ENCODE measurements around the gene ZEB2. TPM values are rescaled to one million over a fixed set of nuclear protein-coding genes. Genes with fewer than 3 reads are reported as not detected.

The ZEB2 gene
- total and polyA plus RNA-seq, 2 of the 8 experiments (the other 6 are each of a cell fraction or from before 2014, with no cell fraction given): 0.38 TPM; not detected in 1

DNA sequence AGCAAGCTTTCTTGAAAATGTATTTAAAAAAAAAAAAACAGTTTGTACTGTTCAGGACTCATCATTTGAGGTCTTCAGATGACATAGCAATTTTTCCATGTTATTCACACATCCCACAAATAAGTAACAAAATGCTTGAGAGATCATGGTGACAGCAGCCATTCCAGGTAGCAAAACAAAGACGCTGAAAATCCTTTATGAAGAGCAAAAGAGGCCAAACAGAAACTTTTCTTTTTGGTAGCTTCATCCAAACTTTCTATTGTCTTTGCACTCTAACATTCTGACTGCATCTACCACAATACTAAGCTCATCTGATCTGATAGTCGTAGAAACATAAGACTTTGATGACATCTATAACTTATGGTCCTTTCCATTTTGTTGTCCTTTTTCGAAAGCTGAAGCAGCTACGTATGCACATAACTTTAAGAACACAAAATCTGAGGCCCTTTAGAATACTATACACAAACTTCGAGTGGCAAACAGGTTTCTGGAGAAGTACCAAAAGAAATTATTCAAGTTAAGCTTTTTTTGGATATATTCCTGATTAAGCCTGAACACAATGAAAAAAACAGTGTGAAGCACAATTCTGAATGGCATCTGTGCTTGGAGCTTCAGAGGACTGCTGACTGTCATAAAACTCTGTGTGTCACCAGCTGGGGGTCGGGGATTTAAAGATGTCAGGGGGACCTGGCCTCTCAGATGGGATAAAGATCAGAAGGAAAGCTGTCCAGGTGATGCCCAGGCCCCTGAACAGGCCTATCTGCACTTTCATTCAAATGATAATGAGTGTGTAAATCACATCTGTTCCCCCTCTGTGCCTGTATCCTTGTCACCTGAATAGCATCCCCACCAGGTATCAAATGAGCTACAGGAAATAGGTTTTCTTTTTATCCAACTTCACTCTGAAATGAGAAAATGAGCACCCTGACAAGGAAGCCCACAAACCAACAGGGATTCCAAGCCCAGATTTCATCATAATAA, 75.8 kb downstream of the ZEB2 start (continued):
- TF ChIP-seq TCF12 (IDR thresholded peaks at IDR 0.05; ENCODE audit: low read depth, low read length) (peak; percentile 88), CTBP2 (IDR thresholded peaks at IDR 0.05; ENCODE audit: borderline replicate concordance, insufficient read depth, insufficient read length, low read length) (peak; percentile 38), CHD2 (IDR thresholded peaks at IDR 0.05; ENCODE audit: low read length) (no peak), KDM5A (IDR thresholded peaks at IDR 0.05; ENCODE audit: low read length) (no peak), CBX5 (IDR thresholded peaks at IDR 0.05; ENCODE audit: low read depth, low read length) (no peak), TAF7 (optimal IDR thresholded peaks at IDR 0.05; ENCODE audit: borderline replicate concordance, low read depth, low read length) (no peak), RNF2 (IDR thresholded peaks at IDR 0.05; ENCODE audit: borderline replicate concordance, low read depth, low read length, missing control alignments, poor library complexity, severe bottlenecking) (no peak), BCL11A (IDR thresholded peaks at IDR 0.05; ENCODE audit: low read depth in 2 of 2, low read length in 2 of 2) (no peak), EZH2 (IDR thresholded peaks at IDR 0.05; ENCODE audit: low read depth, low read length, severe bottlenecking) (no peak), FOSL1 (IDR thresholded peaks at IDR 0.05; ENCODE audit: insufficient read depth, low read depth, low read length) (no peak), MAFK (IDR thresholded peaks at IDR 0.05; ENCODE audit: low read depth, low read length) (no peak; the same call in 1 of the 2 replicates), SIRT6 (IDR thresholded peaks at IDR 0.05; ENCODE audit: low read length) (no peak), ASH2L (IDR thresholded peaks at IDR 0.05; ENCODE audit: low read length) (peak; percentile 55), SUZ12 (IDR thresholded peaks at IDR 0.05; ENCODE audit: low read length) (no peak), GTF2F1 (IDR thresholded peaks at IDR 0.05; ENCODE audit: borderline replicate concordance, low read depth, low read length) (no peak), BACH1 (IDR thresholded peaks at IDR 0.05; ENCODE audit: low read length) (no peak)
- TF ChIP-seq, protein P1, sequence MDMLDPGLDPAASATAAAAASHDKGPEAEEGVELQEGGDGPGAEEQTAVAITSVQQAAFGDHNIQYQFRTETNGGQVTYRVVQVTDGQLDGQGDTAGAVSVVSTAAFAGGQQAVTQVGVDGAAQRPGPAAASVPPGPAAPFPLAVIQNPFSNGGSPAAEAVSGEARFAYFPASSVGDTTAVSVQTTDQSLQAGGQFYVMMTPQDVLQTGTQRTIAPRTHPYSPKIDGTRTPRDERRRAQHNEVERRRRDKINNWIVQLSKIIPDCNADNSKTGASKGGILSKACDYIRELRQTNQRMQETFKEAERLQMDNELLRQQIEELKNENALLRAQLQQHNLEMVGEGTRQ (IDR thresholded peaks at IDR 0.05; ENCODE audit: low read length): no peak
- TF ChIP-seq, protein P2, sequence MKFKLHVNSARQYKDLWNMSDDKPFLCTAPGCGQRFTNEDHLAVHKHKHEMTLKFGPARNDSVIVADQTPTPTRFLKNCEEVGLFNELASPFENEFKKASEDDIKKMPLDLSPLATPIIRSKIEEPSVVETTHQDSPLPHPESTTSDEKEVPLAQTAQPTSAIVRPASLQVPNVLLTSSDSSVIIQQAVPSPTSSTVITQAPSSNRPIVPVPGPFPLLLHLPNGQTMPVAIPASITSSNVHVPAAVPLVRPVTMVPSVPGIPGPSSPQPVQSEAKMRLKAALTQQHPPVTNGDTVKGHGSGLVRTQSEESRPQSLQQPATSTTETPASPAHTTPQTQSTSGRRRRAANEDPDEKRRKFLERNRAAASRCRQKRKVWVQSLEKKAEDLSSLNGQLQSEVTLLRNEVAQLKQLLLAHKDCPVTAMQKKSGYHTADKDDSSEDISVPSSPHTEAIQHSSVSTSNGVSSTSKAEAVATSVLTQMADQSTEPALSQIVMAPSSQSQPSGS (IDR thresholded peaks at IDR 0.05; ENCODE audit: low read length): no peak
- TF ChIP-seq, protein P3, sequence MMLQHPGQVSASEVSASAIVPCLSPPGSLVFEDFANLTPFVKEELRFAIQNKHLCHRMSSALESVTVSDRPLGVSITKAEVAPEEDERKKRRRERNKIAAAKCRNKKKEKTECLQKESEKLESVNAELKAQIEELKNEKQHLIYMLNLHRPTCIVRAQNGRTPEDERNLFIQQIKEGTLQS (IDR thresholded peaks at IDR 0.05; ENCODE audit: insufficient read depth, low read depth, low read length): no peak
